Pancreas (tissue), 10 donors: ENCODE results near the gene RIMS1. TPM values are rescaled to one million over a fixed set of nuclear protein-coding genes. Genes with fewer than 3 reads are reported as not detected.

ENCODE experiments used
- ATAC-seq, 4 donors: fragments of 200-7000 bp; cut with Tn5 transposase; one replicate each; pipeline versions ENCODE4 v1.8.0 to v1.9.1; 2020; ENCODE audit warnings: mild to moderate bottlenecking in 4 of 4, moderate library complexity in 4 of 4
- DNase-seq, 6 donors: peaks; one replicate each; pipeline ENCODE4 v3.0.0-alpha.2; 2020
- FAIRE-seq: peaks from 2 replicates; lab custom pipeline; 2012; peaks lifted over from hg19 to GRCh38; lab: Jason Lieb, UNC
- H3K27ac ChIP-seq, 4 donors: fragments of 200-600 bp; sonication (generic); 1 replicate in 3 of 4; 2 replicates in 1 of 4; pipeline versions ENCODE4 v1.5.0 to v1.8.0; 2020
- H3K27me3 ChIP-seq, 4 donors: fragments of 200-600 bp; one replicate each; pipeline ENCODE4 v1.8.0; 2021
- H3K36me3 ChIP-seq, 3 donors: fragments of 200-600 bp; sonication (generic) in 1 of 3; one replicate each; pipeline versions ENCODE4 v1.5.0 to v1.8.0; 2020 to 2021
- H3K4me1 ChIP-seq, 3 donors: fragments of 200-600 bp; one replicate each; pipeline ENCODE4 v1.8.0; 2021
- H3K4me3 ChIP-seq, 4 donors: fragments of 200-600 bp; sonication (generic) in 2 of 4; one replicate each; pipeline versions ENCODE4 v1.5.0 to v1.8.0; 2020 to 2021
- H3K9me3 ChIP-seq, 4 donors: fragments of 200-600 bp; one replicate each; pipeline ENCODE4 v1.8.0; 2021
- WGBS, 2 donors: extraction: QIAGEN DNeasy Blood & Tissue Kit; methylation state at CpG; one replicate each; pipeline ENCODE4 v1.1.7; 2013; 5-methylcytosine and 5-hydroxymethylcytosine counted together
- intact Hi-C, 3 donors: fragments of 100-400 bp; cut with DNase I; formaldehyde crosslinking; loops; one replicate each; pipeline versions ENCODE4 v1.11.1 to v1.14.2; 2022
- polyA plus RNA-seq, 2 donors: library from polyadenylated mRNA; stranded (reverse); fragments of 200-250 nt; gene quantifications; one replicate each; pipeline ENCODE4 v1.2.3, GENCODE V29; 2013
- total RNA-seq, 6 donors: library from RNA; stranded (reverse); fragmentation: NEBNext Ultra II Directional in 4 of 6; extraction: Animal tissue kit (Norgen Biotek cat#: 25700) in 4 of 6; gene quantifications; one replicate each; pipeline versions ENCODE4 v1.2.1 to v1.2.4, GENCODE V29; 2021 to 2023
- TF ChIP-seq, protein P1 (sequence below), 4 donors: fragments of 200-600 bp; sonication (generic) in 3 of 4; IDR thresholded peaks; one replicate each; pipeline versions ENCODE4 v1.5.0 to v1.8.0; 2021; ENCODE audit warnings: antibody characterized with exemption in 4 of 4
- donor health status: healthy with polysubstance abuse.
- donor health status: DM: no; HTN: no; CAD: no; lungs with moderate emphysema.
- donor health status: DM: no; HTN: no; CAD: no.
- donor health status: control.
- donor health status: control.
- donor health status: Bipolar disorder and iron deficiency.
- donor health status: DM: yes; HTN: yes; CAD: no.
- donor health status: DM: no; HTN: no; CAD: no.
- donor health status: DM: no; HTN: no; CAD: no.
- donor health status: DM: yes; HTN: yes; CAD: no.

RIMS1 gene
- total and polyA plus RNA-seq, 8 donors, result 0.12 to 5.7 (median 3.7) TPM

DNA sequence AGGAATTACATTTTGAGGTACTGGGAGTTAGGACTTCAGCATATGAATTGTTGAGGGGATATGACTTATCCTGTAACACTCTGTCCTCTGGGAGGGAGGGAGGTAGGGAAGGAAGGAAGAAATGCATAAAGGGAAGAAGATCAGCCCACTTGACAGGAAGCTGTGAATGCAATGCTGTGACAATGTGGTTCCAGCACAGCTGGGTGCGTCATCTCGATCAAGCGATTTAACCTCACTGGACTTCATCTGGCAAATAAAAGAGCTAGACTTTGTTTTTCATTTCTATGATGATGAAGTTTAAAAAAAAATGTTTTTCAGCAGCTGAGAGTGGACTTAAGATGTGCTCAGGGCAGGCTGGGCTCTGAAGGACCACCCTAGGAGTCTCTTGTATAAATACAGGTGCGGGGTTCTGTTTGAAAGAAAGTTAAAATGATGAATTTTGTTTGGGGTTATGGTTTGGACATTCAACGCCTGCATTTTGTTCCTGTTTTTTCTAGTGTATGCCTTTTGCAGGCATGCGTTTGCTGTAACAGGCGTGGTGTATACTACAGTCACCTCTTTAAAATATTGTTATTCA, 178.1 kb downstream of the RIMS1 start:
- ATAC-seq, result no peak
- 83 to 88% methylated on average over 7 of the region's 7 CpGs for WGBS, 2 donors
- DNase-seq, result no peak
- intact Hi-C loops, result no loop called here
- H3K27ac ChIP-seq, result no peak overlapping the region
- no peak for FAIRE-seq
- H3K4me1 ChIP-seq, result no peaks in the 10 kb centered on the region
- TF ChIP-seq, protein P1, sequence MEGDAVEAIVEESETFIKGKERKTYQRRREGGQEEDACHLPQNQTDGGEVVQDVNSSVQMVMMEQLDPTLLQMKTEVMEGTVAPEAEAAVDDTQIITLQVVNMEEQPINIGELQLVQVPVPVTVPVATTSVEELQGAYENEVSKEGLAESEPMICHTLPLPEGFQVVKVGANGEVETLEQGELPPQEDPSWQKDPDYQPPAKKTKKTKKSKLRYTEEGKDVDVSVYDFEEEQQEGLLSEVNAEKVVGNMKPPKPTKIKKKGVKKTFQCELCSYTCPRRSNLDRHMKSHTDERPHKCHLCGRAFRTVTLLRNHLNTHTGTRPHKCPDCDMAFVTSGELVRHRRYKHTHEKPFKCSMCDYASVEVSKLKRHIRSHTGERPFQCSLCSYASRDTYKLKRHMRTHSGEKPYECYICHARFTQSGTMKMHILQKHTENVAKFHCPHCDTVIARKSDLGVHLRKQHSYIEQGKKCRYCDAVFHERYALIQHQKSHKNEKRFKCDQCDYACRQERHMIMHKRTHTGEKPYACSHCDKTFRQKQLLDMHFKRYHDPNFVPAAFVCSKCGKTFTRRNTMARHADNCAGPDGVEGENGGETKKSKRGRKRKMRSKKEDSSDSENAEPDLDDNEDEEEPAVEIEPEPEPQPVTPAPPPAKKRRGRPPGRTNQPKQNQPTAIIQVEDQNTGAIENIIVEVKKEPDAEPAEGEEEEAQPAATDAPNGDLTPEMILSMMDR (IDR thresholded peaks at IDR 0.05), result no peak
- no peaks in the 10 kb centered on the region for H3K27me3 ChIP-seq
- H3K9me3 ChIP-seq, result no peaks in the 10 kb centered on the region
- no peaks in the 10 kb centered on the region for H3K36me3 ChIP-seq
- no peak overlapping the region for H3K4me3 ChIP-seq

- WGBS, 2 donors, result 84 to 94% methylated on average over 1 of the region's 1 CpG
- DNase-seq, result no peak
- FAIRE-seq, result no peak
- TF ChIP-seq, protein P1 (IDR thresholded peaks at IDR 0.05), result no peak
- Histone ChIP-seq H3K36me3 (no peaks in the 10 kb centered on the region), H3K27me3 (no peaks in the 10 kb centered on the region), H3K9me3 (no peaks in the 10 kb centered on the region), H3K4me1 (no peaks in the 10 kb centered on the region), H3K4me3 (no peak overlapping the region), H3K27ac (no peak overlapping the region)
- no peak for ATAC-seq
- intact Hi-C loops, result no loop called here
These were observed 191.7 kb downstream of the RIMS1 start for GRCh38 chr6:72078096-72078495.

- H3K27ac ChIP-seq, result no peak overlapping the region
- H3K27me3 ChIP-seq, result no peaks in the 10 kb centered on the region
- H3K4me3 ChIP-seq, result no peak overlapping the region
- DNase-seq (no peak), FAIRE-seq (no peak), ATAC-seq (no peak)
- no peaks in the 10 kb centered on the region for H3K36me3 ChIP-seq
- TF ChIP-seq, protein P1 (IDR thresholded peaks at IDR 0.05), result no peak
- no peaks in the 10 kb centered on the region for H3K9me3 ChIP-seq
- intact Hi-C loops, result loop anchor here in 2 of 3 donors (5.0 to 10.0 kb wide), 2 partner anchors 543 to 546 kb away; no protein-coding TSS in a partner anchor
- 77 to 82% methylated on average over 2 of the region's 2 CpGs for WGBS, 2 donors
- H3K4me1 ChIP-seq, result no peaks in the 10 kb centered on the region
These were observed 194.1 kb downstream of the RIMS1 start for GRCh38 chr6:72080260-72080941.

- no peak for FAIRE-seq
- intact Hi-C loops, result loop anchor here in 2 of 3 donors (5.0 to 10.0 kb wide), 2 partner anchors 545 to 547 kb away; no protein-coding TSS in a partner anchor
- H3K9me3 ChIP-seq, result no peaks in the 10 kb centered on the region
These were observed 195.5 kb downstream of the RIMS1 start for GRCh38 chr6:72081871-72082270.

More at GRCh38 chr6:72081871-72082270, 195.5 kb downstream of the RIMS1 start:
- H3K4me3 ChIP-seq, result no peak overlapping the region
- no peak overlapping the region for H3K27ac ChIP-seq
- no peaks in the 10 kb centered on the region for H3K36me3 ChIP-seq
- ATAC-seq (no peak), DNase-seq (no peak)
- no peaks in the 10 kb centered on the region for H3K4me1 ChIP-seq
- H3K27me3 ChIP-seq, result no peaks in the 10 kb centered on the region
- TF ChIP-seq, protein P1 (IDR thresholded peaks at IDR 0.05), result no peak
